HG03066 (cell line): ENCODE results near the gene ATOSA.

Experiments
- ATAC-seq: cut with Tn5 transposase; IDR thresholded peaks from one replicate; pipeline ENCODE4 v1.9.1; 2021; ENCODE audit warnings: low read depth; ENCODE audit not compliant: unreplicated experiment

The ATOSA gene

DNA sequence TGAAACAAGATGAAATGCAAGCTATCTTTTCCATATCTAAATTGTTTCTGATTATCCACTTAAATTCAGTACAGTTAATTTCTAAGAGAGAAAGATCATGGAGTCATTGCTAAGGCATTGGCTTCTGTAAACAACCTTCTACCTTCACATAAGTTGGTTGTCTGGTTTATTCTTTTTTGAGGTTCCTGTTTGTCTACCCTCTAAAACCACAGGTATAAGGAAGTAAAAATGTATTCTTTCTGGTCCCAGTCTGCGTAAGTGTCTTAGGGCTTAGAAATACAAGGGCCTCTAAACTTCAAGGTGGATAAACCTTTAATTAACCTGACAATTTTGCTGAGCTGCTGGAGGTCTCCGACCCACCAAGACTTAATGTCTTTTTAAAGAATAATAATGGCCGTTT lies 3.6 kb upstream of the ATOSA start:
- ATAC-seq, result no peak

DNA sequence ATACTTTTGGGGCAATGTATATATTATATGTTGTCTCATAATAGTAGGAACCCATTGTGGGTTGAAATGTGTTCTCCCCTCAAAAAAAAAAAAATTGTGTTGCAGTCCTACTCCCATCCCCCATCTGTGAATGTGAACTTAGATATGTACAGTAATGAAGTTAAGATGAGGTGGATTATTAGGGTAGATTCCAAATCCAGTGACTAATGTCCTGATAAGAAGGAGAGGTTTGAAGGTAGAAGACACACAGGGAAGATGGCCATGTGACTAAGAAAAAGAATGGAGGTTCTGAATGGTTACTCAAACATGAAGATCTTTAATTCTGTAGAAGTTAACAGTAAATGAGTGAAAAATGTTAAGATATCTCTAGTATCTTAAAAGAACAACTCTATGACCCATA lies 3.0 kb upstream of the ATOSA start:
- no peak for ATAC-seq

DNA sequence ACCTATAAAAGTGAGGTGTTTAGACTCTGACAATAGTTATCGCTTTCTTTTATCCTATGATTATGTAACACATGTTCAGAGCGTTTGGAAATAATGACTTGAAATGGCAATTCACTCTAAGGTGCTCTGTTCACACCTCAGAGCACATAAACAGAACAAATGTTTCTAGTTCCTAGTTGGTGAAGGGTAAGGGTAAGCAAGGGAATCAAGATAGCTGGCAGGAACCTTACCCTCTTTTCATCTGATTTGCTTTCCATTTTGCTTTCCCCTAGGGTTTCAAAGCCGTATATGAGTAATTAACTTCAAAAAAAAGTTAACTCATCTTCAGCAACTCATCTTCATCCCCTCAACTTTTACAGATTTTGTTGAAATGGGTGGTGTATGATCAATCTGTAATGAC lies 2.3 kb upstream of the ATOSA start:
- ATAC-seq, result no peak

DNA sequence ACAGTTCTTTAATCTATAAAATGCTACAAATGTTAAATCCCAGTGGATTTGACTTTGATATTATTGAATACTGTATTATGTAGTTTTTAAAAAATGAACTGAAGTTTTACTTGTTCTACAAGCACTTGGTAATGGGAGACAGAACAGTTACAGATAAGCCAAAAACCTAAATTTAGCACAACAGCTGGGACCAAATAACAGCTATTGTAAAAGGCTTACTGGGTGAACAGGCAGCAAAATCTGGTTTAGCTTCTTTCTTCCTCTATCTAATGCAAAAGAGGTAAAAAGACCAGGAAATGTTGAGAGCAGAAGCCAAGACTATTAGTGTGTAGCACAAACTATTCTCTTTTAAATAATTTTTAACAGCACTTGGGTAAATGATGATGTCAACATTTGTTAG lies 1.6 kb upstream of the ATOSA start:
- no peak for ATAC-seq

DNA sequence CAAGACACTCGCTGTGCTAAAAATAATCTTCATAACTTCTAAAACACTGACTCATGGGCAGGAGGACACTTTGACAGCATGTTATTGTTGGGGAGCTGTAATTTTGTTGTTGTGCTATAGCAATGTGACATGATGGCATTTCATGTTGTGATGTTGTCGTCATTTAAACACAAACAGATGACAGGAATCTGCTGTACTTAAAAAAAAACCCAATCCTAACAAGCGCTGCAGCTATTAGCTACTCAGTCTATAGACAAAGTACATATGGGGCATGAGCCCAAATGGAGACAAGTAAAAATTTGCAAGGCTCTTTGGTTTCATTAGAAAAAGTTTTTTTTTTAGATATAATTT lies 828 bp upstream of the ATOSA start:
- no peak for ATAC-seq

DNA sequence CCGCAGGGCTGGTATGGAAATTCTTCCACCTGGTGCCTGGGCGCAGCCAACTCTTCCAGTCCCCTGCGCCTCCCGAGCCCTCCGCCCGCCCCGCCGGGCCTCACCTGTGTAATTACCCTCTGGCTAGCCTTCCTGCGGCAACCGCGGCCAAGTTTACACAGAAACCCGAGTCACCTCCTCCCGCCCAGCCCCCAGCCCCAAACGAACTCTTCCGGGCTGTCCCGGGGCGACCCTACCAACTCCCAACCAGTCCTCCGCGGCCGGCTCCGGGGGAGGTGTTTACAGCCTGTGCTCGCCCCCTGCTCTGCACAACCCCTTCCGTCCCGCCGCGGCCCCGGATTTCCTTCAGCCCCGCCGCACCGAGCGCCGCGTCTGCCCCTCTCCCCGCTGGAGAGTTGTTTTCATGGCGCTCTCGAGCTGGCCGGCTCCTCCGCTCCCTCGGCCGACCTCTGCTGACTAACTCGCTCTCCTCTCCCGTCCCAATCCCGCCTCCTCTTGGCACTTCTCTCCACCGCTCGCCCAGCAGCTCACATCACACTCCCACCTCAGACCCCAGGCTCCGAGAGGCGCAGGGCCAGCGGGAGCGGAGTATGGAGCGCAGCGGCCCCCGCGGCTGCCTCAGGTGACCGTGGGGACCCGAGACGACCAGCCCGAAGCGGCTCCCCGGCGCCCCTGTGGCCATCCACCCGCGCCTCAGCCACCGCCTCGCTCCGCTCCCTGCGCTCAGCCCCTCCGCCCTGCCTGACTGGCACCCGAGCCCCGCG lies 538 bp downstream of the ATOSA start:
- ATAC-seq, result peak; percentile 23

DNA sequence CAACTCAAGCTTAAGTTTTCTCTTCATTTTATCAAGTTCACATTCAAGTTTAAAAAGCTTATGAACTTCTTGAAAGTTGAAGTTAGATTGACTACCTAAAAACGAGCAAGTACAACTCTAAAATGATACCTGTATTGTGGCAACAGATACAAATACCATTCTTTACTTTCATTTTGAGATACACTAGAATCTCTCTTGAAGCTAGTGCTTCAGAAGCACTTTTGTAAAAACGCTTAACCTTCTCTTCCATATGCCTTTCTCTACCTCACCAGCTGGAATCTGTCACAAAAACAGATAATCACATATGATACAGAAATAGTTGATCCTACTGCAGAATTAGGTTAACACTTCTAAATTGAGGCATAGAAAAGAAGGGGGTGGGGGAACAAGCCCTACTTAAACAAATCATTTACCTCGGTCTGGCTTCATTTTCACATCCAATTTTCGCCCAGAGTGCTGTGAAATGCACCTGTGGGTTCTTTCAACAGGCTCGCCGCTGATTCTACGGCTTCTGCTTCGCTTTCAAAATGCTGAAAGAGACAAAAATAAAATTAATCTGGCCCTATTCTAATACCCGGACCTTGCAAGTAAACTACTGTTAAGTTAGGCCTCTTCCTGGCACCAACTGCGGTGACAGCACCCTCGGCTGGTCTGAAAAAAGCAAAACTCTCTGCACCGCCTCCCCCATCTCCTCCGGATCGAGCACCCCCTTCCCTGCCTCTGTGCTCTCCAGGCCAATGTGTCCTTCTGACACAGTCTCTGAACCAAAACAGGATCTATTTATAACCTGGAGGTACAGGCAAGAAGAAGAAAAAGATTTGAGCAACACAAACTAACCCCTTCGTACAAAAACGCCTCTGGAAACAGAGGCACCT lies 1.4 kb downstream of the ATOSA start:
- ATAC-seq, result peak; percentile 36

DNA sequence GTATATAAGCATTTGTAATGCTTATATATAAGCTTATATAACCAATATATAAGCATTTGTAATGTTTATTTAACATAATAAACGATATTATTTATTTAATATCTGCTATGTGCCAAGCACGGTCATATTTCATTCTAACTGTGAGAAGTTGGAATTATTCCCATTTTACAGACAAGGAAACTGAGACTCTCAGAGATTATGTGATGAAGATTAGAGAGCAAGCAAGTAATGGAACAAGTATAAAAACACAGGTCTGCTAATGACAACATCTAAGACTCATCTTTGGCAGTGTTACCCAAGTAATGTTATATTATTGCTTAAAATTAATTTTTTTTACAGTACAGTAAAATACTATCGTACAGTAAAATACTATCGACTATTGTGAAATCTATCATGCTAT lies 4.4 kb downstream of the ATOSA start:
- ATAC-seq, result no peak

DNA sequence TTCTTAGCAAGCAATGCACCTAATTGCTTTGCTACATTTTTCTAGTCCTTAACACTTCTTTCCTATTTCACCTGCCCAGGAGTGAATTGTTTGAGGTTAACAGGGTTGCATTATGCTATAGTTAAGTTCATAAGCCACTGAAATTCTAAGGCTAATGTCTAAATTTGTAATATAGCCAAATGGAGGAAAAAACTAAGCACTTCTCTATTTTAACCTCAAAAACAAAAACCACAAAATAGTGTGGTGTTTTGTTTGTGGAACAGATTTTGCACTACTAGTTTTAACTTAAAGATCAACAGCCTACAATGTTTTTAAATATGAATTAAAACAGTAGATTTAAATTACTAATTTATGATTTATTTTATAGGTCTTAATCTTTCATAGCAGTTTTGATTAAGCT lies 5.5 kb downstream of the ATOSA start:
- ATAC-seq, result no peak

DNA sequence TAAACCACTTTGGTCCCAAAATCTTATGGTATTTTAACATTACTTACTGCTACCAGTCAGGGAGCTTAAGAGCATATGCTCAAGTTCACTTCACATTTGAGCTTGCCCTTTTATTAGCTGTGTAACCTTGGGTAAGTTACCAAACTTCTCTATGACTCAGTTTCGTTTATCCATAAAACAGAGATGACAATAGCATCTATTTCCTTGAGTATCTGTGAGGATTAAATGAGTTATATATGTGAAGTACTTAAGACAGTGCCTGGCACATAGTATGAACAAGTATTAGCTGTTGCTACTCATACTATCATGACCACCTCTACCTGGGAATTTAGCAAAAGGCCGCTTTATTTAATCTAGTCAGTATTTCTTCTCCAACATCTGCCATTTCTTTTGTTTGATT lies 5.9 kb downstream of the ATOSA start:
- no peak for ATAC-seq

DNA sequence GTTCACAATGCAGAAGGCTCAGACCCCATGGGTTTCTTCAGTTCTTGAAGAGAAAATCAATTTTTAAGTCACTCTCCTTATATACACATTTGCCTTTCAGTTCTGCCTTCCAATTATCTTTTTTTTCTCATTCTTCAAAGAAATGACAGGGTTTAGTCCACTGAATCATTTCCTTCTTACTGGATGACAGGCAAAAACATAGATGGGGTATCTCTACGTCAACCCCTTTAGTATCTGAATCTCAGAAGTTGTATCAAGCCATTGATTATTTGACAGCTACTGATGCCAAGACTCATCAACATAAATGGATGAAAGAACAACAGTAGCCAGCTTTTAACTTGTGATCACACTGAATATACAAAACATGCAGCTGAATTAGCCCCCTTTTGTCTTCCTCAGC lies 6.5 kb downstream of the ATOSA start:
- ATAC-seq, result no peak

DNA sequence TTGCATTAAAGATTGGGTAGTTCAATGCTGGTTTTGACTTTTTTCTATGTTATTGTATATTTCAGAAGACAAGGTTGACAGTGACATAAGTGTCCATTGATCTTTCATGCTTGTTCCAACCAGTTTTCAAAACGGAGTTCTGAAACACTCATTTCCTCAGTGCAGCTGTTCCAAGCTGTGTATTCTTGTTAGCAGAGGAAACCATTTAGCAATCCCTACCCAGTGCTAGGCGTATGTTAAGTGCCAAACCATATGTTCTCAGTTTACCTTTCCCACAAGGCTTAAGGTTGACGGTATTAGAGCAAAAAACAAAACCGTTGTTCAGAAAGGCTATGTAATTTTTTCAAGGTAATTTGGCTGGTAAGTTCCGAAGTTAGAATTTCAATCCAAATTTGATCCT lies 9.1 kb downstream of the ATOSA start:
- ATAC-seq, result no peak

DNA sequence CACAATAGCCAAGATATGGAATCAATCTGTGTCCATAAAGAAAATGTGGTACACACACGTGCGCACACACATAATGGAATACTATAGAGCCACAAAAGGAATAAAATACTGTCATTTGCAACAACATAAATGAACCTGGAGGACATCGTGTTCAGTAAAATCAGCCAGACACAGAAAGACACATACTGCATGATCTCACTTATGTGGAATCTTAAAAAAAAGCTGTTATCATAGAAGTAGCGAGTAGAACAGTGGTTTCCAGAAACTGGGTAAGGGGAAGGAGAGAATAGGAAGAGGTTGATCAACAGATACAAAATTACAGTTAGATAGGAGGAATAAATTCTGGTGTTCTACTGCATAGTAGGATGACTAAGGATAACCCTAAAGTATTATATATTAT lies 11.1 kb downstream of the ATOSA start:
- no peak for ATAC-seq

DNA sequence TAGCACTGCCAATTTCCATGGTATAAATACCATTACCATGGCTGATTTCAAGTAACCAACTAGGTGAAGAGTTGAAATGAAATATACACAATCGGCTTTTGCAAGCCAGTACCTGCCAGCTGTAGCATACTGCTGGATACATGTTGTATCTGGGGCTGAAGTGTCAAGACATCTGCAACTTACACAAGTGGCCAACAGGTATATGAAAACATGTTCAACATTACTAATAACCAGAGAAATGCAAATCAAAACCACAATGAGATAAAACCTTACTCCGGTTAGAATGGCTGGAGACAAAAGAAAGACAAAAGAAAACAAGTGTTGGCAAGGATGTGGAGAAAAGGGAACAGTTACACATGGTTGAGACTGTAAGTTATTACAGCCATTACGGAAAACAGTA lies 11.6 kb downstream of the ATOSA start:
- peak; percentile 60 for ATAC-seq

DNA sequence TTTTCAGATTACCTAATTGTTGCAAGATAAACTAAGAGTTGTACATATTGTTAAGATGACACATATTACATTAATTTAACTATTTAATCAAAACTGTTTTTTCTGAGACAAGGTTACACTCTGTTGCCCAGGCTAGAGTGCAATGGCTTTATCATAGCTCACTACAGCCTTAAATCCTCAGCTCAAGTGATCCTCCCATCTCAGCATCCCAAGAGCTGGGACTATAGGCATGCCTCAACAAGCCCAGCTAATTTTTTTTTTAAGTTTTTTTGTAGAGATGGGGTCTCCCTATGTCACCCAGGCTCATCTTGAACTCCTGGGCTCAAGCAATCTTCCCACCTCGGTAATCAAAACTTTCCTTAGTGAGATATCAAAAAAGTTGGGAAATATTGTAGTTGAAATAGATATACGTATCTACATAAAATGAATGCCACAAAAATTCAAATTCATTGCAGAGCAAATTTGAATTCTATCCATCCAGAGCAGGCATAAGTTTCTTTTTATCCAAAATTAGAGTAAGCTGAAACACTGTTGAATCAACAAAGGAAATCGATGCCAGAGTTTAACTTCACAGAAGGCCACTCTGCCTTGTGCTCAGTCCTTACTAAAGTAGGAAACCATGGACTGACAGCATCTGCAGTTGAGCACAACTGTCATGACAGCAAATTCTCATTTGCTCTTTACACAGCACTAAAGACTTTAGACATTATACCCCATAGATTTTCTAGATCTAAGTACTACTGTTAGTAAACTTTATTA lies 15.5 kb downstream of the ATOSA start:
- no peak for ATAC-seq

DNA sequence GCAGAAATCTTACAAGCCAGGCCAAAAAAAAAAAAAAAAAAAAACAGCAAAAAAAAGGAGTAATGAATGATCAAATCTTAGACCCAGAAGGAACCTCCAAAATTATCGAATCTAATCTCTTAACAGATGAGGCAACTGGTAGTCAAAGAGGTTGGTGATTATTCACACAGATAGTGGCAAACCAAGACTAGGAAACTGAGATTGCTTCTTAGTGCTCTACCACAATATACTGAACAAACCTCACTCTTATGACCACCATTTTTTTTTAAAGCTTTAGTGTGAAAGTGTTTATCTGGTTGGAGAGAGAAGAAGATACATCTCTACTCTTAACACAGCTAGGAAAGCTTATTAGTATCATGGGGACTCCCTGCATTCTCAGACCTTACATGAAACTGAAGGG lies 17.3 kb downstream of the ATOSA start:
- ATAC-seq, result no peak

DNA sequence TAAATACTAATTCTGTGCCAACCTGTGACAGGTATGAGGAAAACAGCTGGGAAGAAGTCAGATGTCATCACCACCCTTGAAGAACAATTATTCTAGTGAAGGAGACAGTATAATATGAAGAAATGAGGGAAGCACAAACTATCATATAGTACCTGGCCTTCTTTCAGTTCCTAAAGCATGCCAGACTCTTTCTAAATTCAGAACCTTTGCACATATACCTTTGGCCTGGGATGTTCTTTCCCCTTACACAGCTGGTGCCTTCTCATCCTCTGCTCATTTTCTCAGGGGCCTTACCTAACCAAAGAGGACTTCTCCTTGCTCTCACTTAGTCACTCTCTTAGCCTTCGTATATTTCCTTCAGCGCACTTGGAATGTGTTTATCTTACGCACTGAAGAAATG lies 19.0 kb downstream of the ATOSA start:
- no peak for ATAC-seq

DNA sequence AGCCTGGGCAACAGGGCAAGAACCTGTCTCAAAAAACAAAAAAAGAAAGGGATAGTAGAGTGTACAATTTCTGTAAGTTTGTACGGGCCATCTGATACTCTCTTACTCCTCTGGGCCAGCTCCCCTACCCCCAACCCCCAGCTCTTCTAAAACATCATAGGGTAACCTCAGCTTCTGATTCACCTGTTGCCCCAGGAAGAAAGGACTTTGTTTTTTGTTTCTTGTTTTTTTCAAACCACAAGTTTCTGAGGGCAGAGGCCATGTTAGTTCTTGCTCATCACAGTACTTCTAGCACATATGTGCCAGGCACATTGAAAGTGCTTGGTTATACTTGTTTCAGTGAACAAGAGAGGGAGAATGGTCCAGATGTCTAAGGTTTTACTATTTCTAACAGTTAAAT lies 20.2 kb downstream of the ATOSA start:
- peak; percentile 83 for ATAC-seq

DNA sequence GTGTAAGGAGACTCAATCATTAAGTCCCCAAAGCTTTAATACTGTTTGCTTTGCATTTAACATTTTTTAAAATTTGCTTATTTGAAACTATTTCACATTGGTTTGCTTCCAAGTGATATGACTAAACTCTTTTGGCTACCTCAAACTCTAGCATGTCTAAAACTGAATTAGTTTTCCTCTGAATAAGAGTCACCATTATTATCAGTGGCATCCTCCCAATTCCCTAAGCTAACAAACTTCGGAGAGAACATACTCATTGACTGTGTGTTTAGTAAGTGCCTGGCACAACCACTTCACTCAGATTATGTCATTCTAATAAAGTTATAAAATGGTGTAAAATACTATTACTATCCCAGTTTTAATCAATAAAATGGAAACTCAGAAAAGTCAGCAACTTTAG lies 21.9 kb downstream of the ATOSA start:
- ATAC-seq, result no peak

DNA sequence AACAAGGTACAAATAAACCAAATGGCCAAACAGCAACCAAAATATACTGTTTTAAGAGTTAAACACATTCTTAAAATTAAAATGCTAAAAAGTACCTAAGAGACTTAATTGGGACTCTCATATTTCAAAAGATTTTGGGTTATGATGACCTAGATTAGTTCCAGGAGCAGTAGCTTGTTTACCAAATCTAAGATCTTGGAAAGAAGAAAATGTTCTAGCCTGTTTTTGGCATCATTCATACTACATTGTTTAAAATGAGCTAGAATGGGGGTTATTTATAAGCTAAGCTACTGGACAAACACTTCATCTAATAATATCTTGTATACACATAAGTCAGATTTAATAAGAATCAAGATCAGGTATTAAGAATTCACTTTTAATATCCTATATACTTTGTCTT lies 22.8 kb downstream of the ATOSA start:
- no peak for ATAC-seq

DNA sequence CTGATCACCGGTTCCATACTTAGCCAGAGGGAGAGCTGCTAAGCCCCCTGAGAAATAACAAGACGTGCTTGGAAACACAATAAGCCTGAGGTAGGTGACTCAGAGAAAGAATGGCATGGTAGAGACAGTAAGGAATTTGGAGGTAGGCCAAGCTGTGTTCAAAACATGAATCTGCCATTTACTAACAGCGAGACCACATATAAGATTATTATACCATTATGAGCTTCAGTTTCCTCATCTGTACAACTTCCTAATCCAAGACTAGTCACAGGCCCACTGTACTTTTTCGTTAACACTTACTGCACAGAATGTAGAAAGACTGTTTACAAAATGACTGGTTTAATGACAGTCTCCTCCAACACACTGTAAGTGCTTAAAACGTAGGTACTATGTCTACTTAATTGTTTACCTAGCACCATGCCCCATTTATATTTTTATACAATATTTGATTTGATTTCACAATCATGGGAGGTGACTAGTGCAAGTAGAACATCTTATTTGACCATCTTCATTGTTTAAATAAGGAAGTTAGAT lies 25.7 kb downstream of the ATOSA start:
- ATAC-seq, result no peak
